Erythroblast (primary cell): ENCODE data around the gene PITRM1.

Experiments
- GATA1 ChIP-seq: IDR thresholded peaks from 2 replicates; pipeline ENCODE4 v1.6.1; 2011; ENCODE audit warnings: low read depth, mild to moderate bottlenecking, control low read depth, low read length, moderate library complexity
- POLR2A ChIP-seq: IDR thresholded peaks from 2 replicates; pipeline ENCODE4 v1.6.1; 2011; ENCODE audit warnings: mild to moderate bottlenecking, low read length

GRCh38 chr10:3169673-3170072, 2.9 kb downstream of the PITRM1 start:
- TF ChIP-seq POLR2A = no peak
- TF ChIP-seq GATA1 = no peak
